OCI-LY1 (cell line): ENCODE data around the gene MRPS10.

Source experiments
- CTCF ChIP-seq: fragments of 200-600 bp; sonication (generic), shearing (Covaris generic); IDR thresholded peaks from 2 replicates; pipeline ENCODE4 v1.5.1; 2017; ENCODE audit warnings: mild to moderate bottlenecking, antibody characterized with exemption, low read length, moderate library complexity, mixed read lengths
- EZH2 ChIP-seq: fragments of 200-600 bp; sonication (generic), shearing (Covaris generic); IDR thresholded peaks from 2 replicates; pipeline ENCODE4 v1.8.0; 2017; ENCODE audit warnings: borderline replicate concordance, mixed run types, mild to moderate bottlenecking, antibody characterized with exemption, low read length, moderate library complexity, mixed read lengths

GRCh38 chr6:42259841-42260395, 42.3 kb upstream of the MRPS10 start:
- TF ChIP-seq CTCF (no peak), EZH2 (no peak)
